Neural progenitor cell (in vitro differentiated cells): ENCODE measurements around the gene MACROD2. TPM values are rescaled to one million over a fixed set of nuclear protein-coding genes. Genes with fewer than 3 reads are reported as not detected.

Source experiments
- DNase-seq: peaks from one replicate; pipeline ENCODE4 v3.0.0-alpha.2; 2016; ENCODE audit warnings: low spot score
- H2AFZ ChIP-seq: fragments of 200-600 bp; sonication (generic); replicated peaks from 2 replicates; pipeline ENCODE4 v1.6.1; 2016; ENCODE audit warnings: antibody characterized with exemption
- H3F3A ChIP-seq: fragments of 200-600 bp; sonication (generic); 2 replicates; pipeline ENCODE4 v1.6.1; 2016; ENCODE audit warnings: antibody characterized with exemption, low read depth
- H3K27ac ChIP-seq: fragments of 200-600 bp; sonication (generic); 2 replicates; pipeline ENCODE4 v1.5.1; 2016; ENCODE audit warnings: mild to moderate bottlenecking
- H3K27me3 ChIP-seq: fragments of 200-600 bp; sonication (generic); 2 replicates; pipeline ENCODE4 v1.6.1; 2016; ENCODE audit warnings: mild to moderate bottlenecking, moderate library complexity
- H3K36me3 ChIP-seq: fragments of 200-600 bp; sonication (generic); 2 replicates; pipeline ENCODE4 v1.5.1; 2016
- H3K4me1 ChIP-seq: fragments of 200-600 bp; sonication (generic); 2 replicates; pipeline ENCODE4 v1.6.1; 2016; ENCODE audit warnings: mixed run types
- H3K4me2 ChIP-seq: fragments of 200-600 bp; sonication (generic); 2 replicates; pipeline ENCODE4 v1.6.1; 2016
- H3K4me3 ChIP-seq: fragments of 200-600 bp; sonication (generic); 2 replicates; pipeline ENCODE4 v1.5.1; 2016
- H3K79me2 ChIP-seq: fragments of 200-600 bp; sonication (generic); 2 replicates; pipeline ENCODE4 v1.6.1; 2016; ENCODE audit warnings: low read depth
- H3K9ac ChIP-seq: fragments of 200-600 bp; sonication (generic); 2 replicates; pipeline ENCODE4 v1.6.1; 2016
- H3K9me3 ChIP-seq: fragments of 200-600 bp; sonication (generic); 2 replicates; pipeline ENCODE4 v1.5.1; 2016; ENCODE audit warnings: low read depth
- H4K20me1 ChIP-seq: fragments of 200-600 bp; sonication (generic); 2 replicates; pipeline ENCODE4 v1.6.1; 2016; ENCODE audit warnings: low read depth
- H3K27ac Mint-ChIP-seq: 3 replicates; pipeline ENCODE4 v1.8.0; 2021; ENCODE audit warnings: mixed read lengths
- H3K27me3 Mint-ChIP-seq: 2 replicates; pipeline ENCODE4 v1.8.0; 2022; ENCODE audit warnings: low read depth, mild to moderate bottlenecking, inconsistent platforms, moderate library complexity, mixed read lengths; ENCODE audit not compliant: insufficient read depth
- H3K36me3 Mint-ChIP-seq: 3 replicates; pipeline ENCODE4 v1.8.0; 2021; ENCODE audit warnings: mixed read lengths
- H3K4me1 Mint-ChIP-seq: 3 replicates; pipeline ENCODE4 v1.8.0; 2021; ENCODE audit warnings: mixed read lengths
- H3K4me3 Mint-ChIP-seq: 3 replicates; pipeline ENCODE4 v1.8.0; 2021; ENCODE audit warnings: mild to moderate bottlenecking, moderate library complexity, mixed read lengths
- H3K9me3 Mint-ChIP-seq: 3 replicates; pipeline ENCODE4 v1.8.0; 2020; ENCODE audit warnings: mixed read lengths
- CTCF ChIP-seq: fragments of 200-600 bp; sonication (generic); IDR thresholded peaks from 2 replicates; pipeline ENCODE4 v1.5.1; 2017; ENCODE audit warnings: antibody characterized with exemption, mild to moderate bottlenecking
- EZH2 ChIP-seq: fragments of 200-600 bp; sonication (generic); IDR thresholded peaks from 2 replicates; pipeline ENCODE4 v1.6.1; 2017; ENCODE audit warnings: antibody characterized with exemption, mild to moderate bottlenecking, moderate library complexity
- EZH2phosphoT487 ChIP-seq: fragments of 200-600 bp; sonication (generic); IDR thresholded peaks from 2 replicates; pipeline ENCODE4 v1.6.1; 2017; ENCODE audit warnings: antibody characterized with exemption
- total RNA-seq: library from RNA; depleted of rRNA; stranded (reverse); fragments of >200 nt; gene quantifications from 2 replicates; pipeline ENCODE4 v1.2.3, GENCODE V29; 2015; ENCODE audit warnings: low replicate concordance

The MACROD2 gene
- total RNA-seq, 1 donor from 2014 or later = 11.9 TPM

- Histone ChIP-seq H3K4me3 (no peak overlapping the region), H2AFZ (no peak overlapping the region), H4K20me1 (no peaks in the 10 kb centered on the region), H3K9me3 (no peaks in the 10 kb centered on the region), H3K36me3 (no peaks in the 10 kb centered on the region), H3K27me3 (no peaks in the 10 kb centered on the region), H3K4me1 (no peaks in the 10 kb centered on the region), H3K27ac (no peak overlapping the region), H3F3A (no peaks in the 10 kb centered on the region), H3K9ac (no peak overlapping the region), H3K4me2 (no peak overlapping the region), H3K79me2 (no peaks in the 10 kb centered on the region)
- Mint-ChIP-seq H3K4me3 (no peak overlapping the region), H3K27ac (no peak overlapping the region), H3K27me3 (peaks cover 4% of the 10 kb centered on the region), H3K9me3 (no peaks in the 10 kb centered on the region), H3K36me3 (no peaks in the 10 kb centered on the region), H3K4me1 (no peaks in the 10 kb centered on the region)
- TF ChIP-seq EZH2phosphoT487 = no peak
- TF ChIP-seq EZH2 = no peak
- TF ChIP-seq CTCF = no peak
- DNase-seq = no peak
These were observed 450.0 kb downstream of the MACROD2 start for GRCh38 chr20:14445310-14445709.

- H3K4me1 ChIP-seq = no peaks in the 10 kb centered on the region
- H3K9me3 ChIP-seq = no peaks in the 10 kb centered on the region
- Mint-ChIP-seq H3K4me3 (no peak overlapping the region), H3K27ac (no peak overlapping the region), H3K27me3 (peaks cover 4% of the 10 kb centered on the region), H3K4me1 (no peaks in the 10 kb centered on the region), H3K36me3 (peaks cover 1% of the 10 kb centered on the region), H3K9me3 (peaks cover 1% of the 10 kb centered on the region)
- H4K20me1 ChIP-seq = no peaks in the 10 kb centered on the region
- H3K4me2 ChIP-seq = no peak overlapping the region
- H3K79me2 ChIP-seq = no peaks in the 10 kb centered on the region
- H3K27me3 ChIP-seq = no peaks in the 10 kb centered on the region
- H3K36me3 ChIP-seq = no peaks in the 10 kb centered on the region
- H3K27ac ChIP-seq = no peak overlapping the region
- H3K4me3 ChIP-seq = no peak overlapping the region
- no peak for DNase-seq
- no peak overlapping the region for H3K9ac ChIP-seq
- no peaks in the 10 kb centered on the region for H3F3A ChIP-seq
- no peak overlapping the region for H2AFZ ChIP-seq
- TF ChIP-seq EZH2phosphoT487 (no peak), CTCF (no peak)
These were observed 450.6 kb downstream of the MACROD2 start for GRCh38 chr20:14445902-14446301.

GRCh38 chr20:14446446-14446845 lies 451.1 kb downstream of the MACROD2 start:
- Mint-ChIP-seq H3K27me3 (peaks cover 4% of the 10 kb centered on the region), H3K36me3 (peaks cover 1% of the 10 kb centered on the region), H3K27ac (no peak overlapping the region), H3K4me3 (no peak overlapping the region), H3K4me1 (no peaks in the 10 kb centered on the region), H3K9me3 (peaks cover 3% of the 10 kb centered on the region)
- H3F3A ChIP-seq = no peaks in the 10 kb centered on the region
- H4K20me1 ChIP-seq = no peaks in the 10 kb centered on the region
- no peak overlapping the region for H3K27ac ChIP-seq
- no peak overlapping the region for H3K4me2 ChIP-seq
- no peaks in the 10 kb centered on the region for H3K79me2 ChIP-seq
- H3K36me3 ChIP-seq = no peaks in the 10 kb centered on the region
- H3K9me3 ChIP-seq = no peaks in the 10 kb centered on the region
- no peaks in the 10 kb centered on the region for H3K4me1 ChIP-seq
- DNase-seq = no peak
- no peak overlapping the region for H3K4me3 ChIP-seq
- TF ChIP-seq EZH2 = no peak
- TF ChIP-seq EZH2phosphoT487 = no peak
- TF ChIP-seq CTCF = no peak
- no peaks in the 10 kb centered on the region for H3K27me3 ChIP-seq
- H2AFZ ChIP-seq = no peak overlapping the region
- no peak overlapping the region for H3K9ac ChIP-seq
